ENCODE results near the gene ST6GALNAC6. TPM values are rescaled to one million over a fixed set of nuclear protein-coding genes. Genes with fewer than 3 reads are reported as not detected.
A peak's percentile ranks its signal among the peaks of the same experiment; 100 is the strongest.

The ST6GALNAC6 gene
- total RNA-seq, 1 donor from 2014 or later, result 23.4 TPM

- DNase-seq (ENCODE audit: low read depth in 2 of 2), result peak in 1 of 2 donors; percentile 86
Measured at GRCh38 chr9:127835991-127836516, 63.3 kb downstream of the ST6GALNAC6 start.

Other genes starting within 250 kb of the ST6GALNAC6 start
- gene CFAP157, start 192.6 kb downstream of the ST6GALNAC6 start, total RNA-seq, result under 0.01 TPM in 1 of 2 replicates, not detected in the other
- gene PTRH1, start 183.9 kb downstream of the ST6GALNAC6 start, total RNA-seq, result 20.6 and 23.2 TPM in 2 replicates
- gene TTC16, start 183.5 kb downstream of the ST6GALNAC6 start, total RNA-seq, result not detected in 2 replicates
- gene TOR2A, start 164.3 kb downstream of the ST6GALNAC6 start, total RNA-seq, result 5.3 and 7.6 TPM in 2 replicates
- gene SH2D3C, start 120.9 kb downstream of the ST6GALNAC6 start, total RNA-seq, result 61.5 and 100 TPM in 2 replicates
- gene CDK9, start 113.6 kb downstream of the ST6GALNAC6 start, total RNA-seq, result 75.0 and 93.9 TPM in 2 replicates
- 60.3 and 64.5 TPM in 2 replicates for gene FPGS, start 96.7 kb downstream of the ST6GALNAC6 start, total RNA-seq
- 30.0 and 91.3 TPM in 2 replicates for gene ENG, start 44.9 kb downstream of the ST6GALNAC6 start, total RNA-seq
- gene AK1, start 21.9 kb downstream of the ST6GALNAC6 start, total RNA-seq, result 20.4 and 23.0 TPM in 2 replicates
- gene ST6GALNAC4, start 17.4 kb upstream of the ST6GALNAC6 start, total RNA-seq, result 27.3 and 32.2 TPM in 2 replicates
- gene PIP5KL1, start 31.2 kb upstream of the ST6GALNAC6 start, total RNA-seq, result 0.39 and 1.0 TPM in 2 replicates
- gene DPM2, start 38.3 kb upstream of the ST6GALNAC6 start, total RNA-seq, result 8.9 and 17.7 TPM in 2 replicates
- 15.0 and 60.1 TPM in 2 replicates for gene EEIG1, start 81.4 kb upstream of the ST6GALNAC6 start, total RNA-seq
- gene NAIF1, start 167.7 kb upstream of the ST6GALNAC6 start, total RNA-seq, result 9.1 and 10.2 TPM in 2 replicates
- 25.8 and 45.6 TPM in 2 replicates for gene SLC25A25, start 168.6 kb upstream of the ST6GALNAC6 start, total RNA-seq
- gene PTGES2, start 228.1 kb upstream of the ST6GALNAC6 start, total RNA-seq, result 67.3 and 73.2 TPM in 2 replicates
- gene LCN2, start 249.8 kb upstream of the ST6GALNAC6 start, total RNA-seq, result not detected in 2 replicates